Muscle of leg (tissue), 11 donors: ENCODE results near the gene GPLD1. TPM values are rescaled to one million over a fixed set of nuclear protein-coding genes. Genes with fewer than 3 reads are reported as not detected.

Experiments used
- DNase-seq: peaks from one replicate; pipeline ENCODE4 v3.0.0; 2013
- H3K27ac ChIP-seq: one replicate; pipeline ENCODE4 v1.5.1; 2013; ENCODE audit warnings: mild to moderate bottlenecking, low read length, control low read depth
- H3K27me3 ChIP-seq: one replicate; pipeline ENCODE4 v1.6.1; 2013; ENCODE audit warnings: low read length; ENCODE audit not compliant: control insufficient read depth, insufficient read depth
- H3K36me3 ChIP-seq: one replicate; pipeline ENCODE4 v1.6.1; 2013; ENCODE audit warnings: low read length; ENCODE audit not compliant: control insufficient read depth, insufficient read depth
- H3K4me1 ChIP-seq: one replicate; pipeline ENCODE4 v1.6.1; 2013; ENCODE audit warnings: low read length; ENCODE audit not compliant: control insufficient read depth, insufficient read depth
- H3K4me3 ChIP-seq: one replicate; pipeline ENCODE4 v1.5.1; 2013; ENCODE audit warnings: low read length, control low read depth
- H3K9me3 ChIP-seq: replicated peaks from 2 replicates; pipeline ENCODE4 v1.6.1; 2013; ENCODE audit warnings: low read depth, low read length; ENCODE audit not compliant: control insufficient read depth
- WGBS: methylation state at CpG from one replicate; pipeline ENCODE4 v1.1.5; 2013; ENCODE audit warnings: missing lambda C conversion rate; ENCODE audit not compliant: insufficient coverage; 5-methylcytosine and 5-hydroxymethylcytosine counted together
- polyA plus RNA-seq, 8 donors: library from polyadenylated mRNA; unstranded; fragments of 120-200 nt; gene quantifications; one replicate each; pipeline versions ENCODE4 v1.2.1 to v1.2.3, GENCODE V29; 2013; ENCODE audit warnings: inconsistent platforms in 1 of 8, low replicate concordance in 1 of 8; ENCODE audit not compliant: insufficient read length in 8 of 8, insufficient read depth in 1 of 8
- total RNA-seq: library from RNA; stranded (reverse); fragments of 120-200 nt; gene quantifications from one replicate; pipeline ENCODE4 v1.2.4, GENCODE V29; 2013

Gene GPLD1
- total and polyA plus RNA-seq, 9 donors, result 1.6 to 2.7 (median 2.0) TPM

DNA sequence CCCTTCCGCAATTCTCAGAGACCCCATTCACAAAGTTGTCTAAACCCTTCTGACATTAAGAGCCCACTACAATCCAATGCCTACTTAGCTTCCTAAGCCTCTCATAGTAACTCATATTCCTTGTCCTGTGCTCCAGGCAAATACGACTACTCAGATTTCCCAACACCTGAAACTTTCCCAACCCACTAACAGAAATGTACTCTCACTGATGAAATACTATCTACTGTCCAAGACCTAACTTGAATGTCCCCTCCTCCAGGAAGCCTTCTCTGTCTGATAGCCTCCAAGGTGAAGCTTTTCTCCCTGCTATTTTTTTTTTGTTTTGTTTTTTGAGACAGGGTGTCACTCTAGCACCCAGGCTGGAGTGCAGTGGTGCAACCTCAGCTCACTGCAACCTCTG, 30.4 kb downstream of the GPLD1 start:
- H3K4me1 ChIP-seq, result no peaks in the 10 kb centered on the region
- no peaks in the 10 kb centered on the region for H3K36me3 ChIP-seq
- H3K9me3 ChIP-seq, result no peaks in the 10 kb centered on the region
- H3K27me3 ChIP-seq, result no peaks in the 10 kb centered on the region
- 88% methylated on average over 2 of the region's 2 CpGs for WGBS
- H3K4me3 ChIP-seq, result no peak overlapping the region
- no peak overlapping the region for H3K27ac ChIP-seq
- no peak for DNase-seq

DNA sequence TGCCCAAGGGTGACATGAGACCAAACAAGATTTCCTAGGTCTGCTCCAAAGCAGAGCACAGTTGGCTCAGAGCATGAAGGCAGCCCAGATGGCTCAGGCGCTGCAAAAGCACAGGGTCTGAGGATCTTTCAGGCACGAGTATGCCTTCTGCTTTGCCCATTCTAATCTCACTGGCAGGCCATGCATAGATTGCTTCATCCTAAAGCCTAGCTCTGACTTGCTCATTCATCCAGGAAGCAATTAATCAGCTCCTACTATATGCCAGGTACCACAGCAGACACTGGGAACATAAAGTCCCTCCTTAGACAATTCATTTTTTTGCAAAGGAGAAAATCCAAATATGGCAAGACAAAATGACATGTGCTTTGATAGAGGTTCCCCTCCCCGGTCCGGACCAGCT, 31.2 kb downstream of the GPLD1 start:
- Histone ChIP-seq H3K36me3 (no peaks in the 10 kb centered on the region), H3K27me3 (no peaks in the 10 kb centered on the region), H3K4me3 (no peak overlapping the region), H3K4me1 (no peaks in the 10 kb centered on the region), H3K9me3 (no peaks in the 10 kb centered on the region), H3K27ac (no peak overlapping the region)
- 77% methylated on average over 3 of the region's 4 CpGs for WGBS
- DNase-seq, result no peak

DNA sequence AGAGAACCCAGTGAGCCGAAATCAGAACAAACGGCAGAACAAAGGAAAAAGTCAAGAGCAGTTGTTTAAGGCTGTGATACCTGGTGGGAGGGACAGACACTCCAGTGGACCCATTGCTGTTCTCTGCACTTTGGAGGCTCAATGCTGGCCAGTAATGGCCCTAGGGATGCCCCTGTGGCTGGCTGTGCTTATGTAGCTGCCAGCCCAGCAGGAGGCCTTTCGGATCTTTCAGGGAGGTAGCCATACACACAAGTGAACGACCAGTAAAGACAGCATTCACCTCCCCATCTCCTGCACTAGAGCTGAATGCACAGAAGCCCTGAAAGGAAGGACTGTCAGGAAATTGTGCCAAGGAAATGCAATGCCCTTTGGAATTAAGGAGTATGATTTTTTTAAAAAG, 34.3 kb downstream of the GPLD1 start:
- Histone ChIP-seq H3K36me3 (no peaks in the 10 kb centered on the region), H3K27ac (no peak overlapping the region), H3K4me3 (no peak overlapping the region), H3K27me3 (no peaks in the 10 kb centered on the region), H3K4me1 (no peaks in the 10 kb centered on the region), H3K9me3 (no peaks in the 10 kb centered on the region)
- no peak for DNase-seq
- WGBS, result 92% methylated on average over 2 of the region's 4 CpGs

DNA sequence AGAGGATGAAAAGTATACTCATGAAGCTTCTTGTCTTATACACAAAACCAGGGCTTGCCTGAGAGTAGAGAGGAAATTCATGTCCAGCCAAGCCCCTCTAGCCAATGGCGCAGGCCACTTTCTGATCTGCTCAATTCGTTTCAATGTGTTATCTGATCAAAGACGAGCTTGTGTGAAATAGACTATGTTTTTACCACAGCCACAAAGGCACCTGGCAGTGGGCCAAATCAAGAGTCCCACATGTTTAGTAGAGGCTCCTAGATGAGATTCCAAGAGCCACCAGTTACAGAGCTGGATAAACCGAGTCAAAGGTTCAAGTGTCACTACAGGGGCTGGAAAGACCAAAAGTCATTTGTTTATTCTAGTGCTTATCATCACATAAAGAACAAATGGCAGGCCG, 34.9 kb downstream of the GPLD1 start:
- H3K27me3 ChIP-seq, result no peaks in the 10 kb centered on the region
- H3K4me1 ChIP-seq, result no peaks in the 10 kb centered on the region
- no peak for DNase-seq
- 100% methylated on average over 1 of the region's 5 CpGs for WGBS
- H3K4me3 ChIP-seq, result no peak overlapping the region
- no peak overlapping the region for H3K27ac ChIP-seq
- H3K36me3 ChIP-seq, result no peaks in the 10 kb centered on the region
- no peaks in the 10 kb centered on the region for H3K9me3 ChIP-seq

DNA sequence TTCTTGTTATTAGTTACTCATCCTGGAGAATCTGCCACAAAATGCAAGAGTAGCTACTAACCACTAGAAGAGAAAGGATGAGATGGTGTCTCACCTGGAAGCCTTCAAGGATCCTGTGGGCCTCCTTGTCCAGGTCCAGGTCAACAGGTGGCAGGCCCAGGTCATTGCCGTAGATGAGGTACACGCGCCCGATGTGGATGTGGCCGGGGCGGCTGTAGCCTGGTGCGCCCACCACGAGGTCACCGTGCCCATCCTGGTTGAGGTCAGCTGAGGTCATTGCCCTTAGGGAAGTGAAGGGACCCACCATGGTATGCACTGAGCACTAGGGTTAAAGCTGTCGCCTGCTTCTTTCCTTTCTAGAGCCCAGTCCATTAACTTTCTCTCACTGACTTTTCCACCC, 35.5 kb downstream of the GPLD1 start:
- DNase-seq, result no peak
- Histone ChIP-seq H3K4me3 (no peak overlapping the region), H3K27ac (no peak overlapping the region), H3K9me3 (no peaks in the 10 kb centered on the region), H3K27me3 (no peaks in the 10 kb centered on the region), H3K4me1 (no peaks in the 10 kb centered on the region), H3K36me3 (no peaks in the 10 kb centered on the region)
- WGBS, result 98% methylated on average over 8 of the region's 10 CpGs

DNA sequence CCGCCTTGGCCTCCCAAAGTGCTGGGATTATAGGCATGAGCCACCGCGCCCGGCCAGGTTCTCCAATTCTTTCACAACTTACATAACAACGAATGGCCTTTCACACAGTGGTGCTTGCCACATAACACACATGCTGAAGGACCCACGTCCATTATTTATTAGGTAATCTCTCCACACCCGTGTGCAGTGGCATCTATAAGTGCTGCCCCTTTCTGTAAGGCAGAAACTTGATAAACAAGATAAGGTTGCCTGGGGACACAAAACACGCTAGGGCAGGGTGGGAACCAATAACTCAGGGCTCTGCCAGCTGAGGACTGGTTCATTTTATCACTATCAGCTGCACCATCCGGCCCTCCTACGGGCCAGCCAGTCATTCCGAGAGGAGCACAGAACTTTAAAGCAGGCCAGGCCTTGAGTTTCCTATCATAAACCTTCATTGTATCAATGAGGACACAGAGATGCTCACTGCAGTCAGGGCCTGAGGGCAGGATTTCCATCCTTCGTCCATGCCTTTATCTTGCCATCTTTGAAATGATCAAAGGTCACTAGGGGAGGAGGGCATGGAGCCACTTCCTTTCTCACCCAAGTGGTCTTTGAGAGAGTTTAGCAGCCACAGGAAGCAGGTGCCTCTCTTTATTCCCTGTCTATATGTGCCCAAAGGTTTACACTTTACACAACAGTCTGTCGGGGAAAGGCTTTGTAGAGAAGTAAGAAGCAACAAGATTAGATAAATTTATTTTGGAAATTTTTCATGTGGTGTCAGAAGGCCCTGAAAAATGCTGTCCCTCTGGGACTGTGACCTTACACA, 37.6 kb downstream of the GPLD1 start:
- Histone ChIP-seq H3K27me3 (no peaks in the 10 kb centered on the region), H3K27ac (no peak overlapping the region), H3K36me3 (peaks cover 4% of the 10 kb centered on the region), H3K4me1 (no peaks in the 10 kb centered on the region), H3K9me3 (no peaks in the 10 kb centered on the region), H3K4me3 (no peak overlapping the region)
- no peak for DNase-seq
- 74% methylated on average over 8 of the region's 13 CpGs for WGBS

DNA sequence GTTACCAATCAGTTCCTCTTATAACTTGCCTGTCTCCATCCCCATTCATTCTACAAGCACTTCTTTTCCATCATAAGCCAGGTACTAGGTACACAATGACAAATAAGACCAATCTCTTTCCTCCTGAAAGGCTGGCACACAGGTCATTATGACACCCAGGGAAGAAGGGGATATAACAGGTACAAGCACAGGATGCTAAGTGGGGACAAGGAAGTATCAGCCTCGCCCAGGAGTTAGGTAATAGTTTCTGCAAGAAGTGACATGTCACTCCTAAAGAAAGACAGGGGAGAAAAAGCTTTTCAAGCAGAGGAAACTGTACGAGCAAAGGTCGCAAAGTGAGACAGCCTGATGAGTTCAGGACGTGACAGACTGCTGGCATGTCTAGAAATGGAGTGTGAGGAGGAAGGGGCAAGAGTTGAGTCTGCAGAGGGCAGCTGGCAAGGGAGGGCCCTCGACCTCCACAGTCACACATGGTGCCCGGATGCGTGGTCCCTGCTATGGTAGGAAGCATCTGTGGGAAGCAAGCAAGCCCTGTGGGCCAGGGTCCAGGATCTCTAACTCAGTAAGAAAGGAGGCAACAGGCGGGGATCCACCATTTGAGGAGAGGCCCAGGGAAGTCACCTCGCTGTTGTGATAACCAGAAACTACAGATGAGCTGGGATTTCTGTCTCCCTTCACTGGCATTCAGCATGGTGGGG, 40.4 kb downstream of the GPLD1 start:
- Histone ChIP-seq H3K4me3 (no peak overlapping the region), H3K4me1 (no peaks in the 10 kb centered on the region), H3K27me3 (no peaks in the 10 kb centered on the region), H3K27ac (no peak overlapping the region), H3K9me3 (no peaks in the 10 kb centered on the region), H3K36me3 (peaks cover 12% of the 10 kb centered on the region)
- DNase-seq, result no peak
- 68% methylated on average over 9 of the region's 9 CpGs for WGBS

DNA sequence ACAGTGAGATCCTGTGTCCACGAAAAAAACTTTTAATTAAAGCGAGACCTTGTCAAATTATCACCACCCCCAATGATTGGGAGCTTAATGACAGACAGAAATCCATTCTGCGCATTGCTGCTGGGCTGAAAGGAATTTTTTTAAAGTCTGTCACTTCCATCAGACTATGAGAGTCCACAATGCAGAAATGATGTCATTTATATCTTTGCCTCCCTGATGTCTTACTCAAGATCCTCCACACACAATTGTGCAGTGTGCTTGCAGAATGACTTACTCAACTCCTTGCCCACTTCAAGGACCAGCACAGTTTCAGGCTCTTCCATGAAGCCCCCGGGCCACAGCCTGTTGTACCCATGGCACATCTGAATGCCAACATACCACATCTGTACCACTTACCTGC, 41.0 kb downstream of the GPLD1 start:
- DNase-seq, result no peak
- H3K36me3 ChIP-seq, result peaks cover 12% of the 10 kb centered on the region

DNA sequence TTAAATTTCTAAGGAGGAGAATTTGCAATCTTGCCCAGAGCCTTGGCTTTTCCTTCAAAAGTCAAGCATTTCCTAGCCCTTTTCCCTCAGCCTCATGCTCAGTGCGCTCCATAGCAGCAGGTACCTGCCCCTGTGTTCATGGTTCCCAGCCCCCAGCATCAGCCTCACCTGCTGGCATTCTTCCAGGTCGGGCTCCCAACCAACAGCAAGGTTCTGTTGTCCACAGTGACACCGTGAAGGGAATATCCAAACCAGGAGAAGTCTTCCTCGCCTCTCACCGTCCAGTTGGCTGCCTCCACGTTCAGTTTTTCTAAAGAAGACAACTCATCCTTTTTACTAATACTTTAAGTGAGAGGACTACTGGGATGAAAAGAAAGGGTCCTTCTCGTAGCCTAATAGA, 42.7 kb downstream of the GPLD1 start:
- Histone ChIP-seq H3K36me3 (peaks cover 12% of the 10 kb centered on the region), H3K9me3 (no peaks in the 10 kb centered on the region), H3K27ac (no peak overlapping the region), H3K4me1 (no peaks in the 10 kb centered on the region), H3K27me3 (no peaks in the 10 kb centered on the region), H3K4me3 (no peak overlapping the region)
- no peak for DNase-seq
- WGBS, result 80% methylated on average over 1 of the region's 7 CpGs

More for the DNA sequence above, 41.0 kb downstream of the GPLD1 start:
- Histone ChIP-seq H3K4me3 (no peak overlapping the region), H3K27me3 (no peaks in the 10 kb centered on the region), H3K4me1 (no peaks in the 10 kb centered on the region), H3K27ac (no peak overlapping the region), H3K9me3 (no peaks in the 10 kb centered on the region)
- 41% methylated on average over 2 of the region's 4 CpGs for WGBS

DNA sequence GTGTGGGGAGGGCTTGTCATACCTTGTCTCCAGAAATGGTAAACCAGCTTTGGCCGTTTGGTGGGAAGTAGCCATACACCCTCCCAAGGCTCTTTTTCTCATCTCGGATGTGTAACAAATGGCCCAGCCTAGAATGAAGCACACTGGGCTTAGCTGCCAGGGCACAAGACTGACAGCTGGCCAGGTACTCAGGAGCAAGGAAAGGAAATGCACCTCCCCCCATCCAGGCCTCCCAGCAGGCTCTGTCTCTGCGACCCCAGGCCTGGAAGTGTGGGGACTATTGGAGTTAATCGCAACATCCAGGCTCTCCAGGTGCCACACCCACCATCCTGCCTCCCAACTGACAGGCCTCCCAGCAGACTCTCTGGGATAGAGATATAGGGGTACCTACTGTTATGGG, 43.7 kb downstream of the GPLD1 start:
- H3K27me3 ChIP-seq, result no peaks in the 10 kb centered on the region
- no peaks in the 10 kb centered on the region for H3K9me3 ChIP-seq
- no peaks in the 10 kb centered on the region for H3K4me1 ChIP-seq
- H3K4me3 ChIP-seq, result no peak overlapping the region
- no peak for DNase-seq
- peaks cover 12% of the 10 kb centered on the region for H3K36me3 ChIP-seq
- WGBS, result 72% methylated on average over 2 of the region's 4 CpGs
- H3K27ac ChIP-seq, result no peak overlapping the region
